ENCODE data around the gene TSPAN3.

GRCh38 chr15:77026501-77027110 lies 44.3 kb downstream of the TSPAN3 start:
- no peak for TF ChIP-seq CTCF (IDR thresholded peaks at IDR 0.05)
- no peak for TF ChIP-seq POLR2A (IDR thresholded peaks at IDR 0.05)

Data from vagina (tissue), 2 donors.